NCI-H1417 (cell line): ENCODE measurements around the gene CPPED1.

Experiments used
- DNase-seq, 3 experiments: peaks; one replicate each; lab custom pipeline; 2025; lab: John Stamatoyannopoulos, UW

CPPED1 gene

DNA sequence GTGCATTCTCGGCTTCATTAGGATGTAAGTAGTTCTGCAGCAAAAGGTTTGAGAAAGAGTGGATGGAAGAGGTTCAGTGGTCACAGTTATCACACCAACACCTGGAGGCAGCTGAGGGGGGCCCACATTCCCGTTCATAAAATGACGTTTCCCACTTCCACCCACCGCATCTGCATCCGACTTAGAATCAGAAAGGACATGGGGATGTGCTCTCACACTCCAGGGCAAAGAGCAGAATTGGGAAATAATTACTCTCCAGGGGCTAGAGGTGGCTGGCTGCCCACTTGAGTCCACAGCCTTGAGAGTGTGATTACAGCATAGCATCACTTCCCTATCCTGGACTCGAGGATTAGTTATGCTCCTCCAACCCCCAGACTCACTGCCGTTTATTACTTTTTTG is 122.0 kb downstream of the CPPED1 start:
- DNase-seq: no peak

DNA sequence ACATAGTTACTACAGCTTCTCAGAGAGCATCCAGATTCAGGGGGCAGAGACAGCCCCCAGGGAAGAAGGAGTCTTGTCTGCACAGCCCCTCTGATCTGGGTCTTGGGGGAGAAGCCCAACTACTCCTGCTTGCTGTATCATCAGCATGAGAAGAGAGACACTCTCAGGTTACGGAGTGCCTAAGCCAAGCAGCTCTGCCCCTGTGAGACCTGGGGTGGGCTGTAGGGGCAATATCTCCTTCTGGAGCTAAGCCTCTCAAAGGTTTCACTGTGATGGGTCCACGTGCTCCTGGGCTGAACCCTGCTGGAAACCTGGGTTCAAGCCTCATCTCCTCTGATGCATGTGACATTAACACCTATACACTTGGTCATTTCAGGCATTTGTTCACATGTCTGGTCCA is 123.2 kb downstream of the CPPED1 start:
- DNase-seq: no peak

DNA sequence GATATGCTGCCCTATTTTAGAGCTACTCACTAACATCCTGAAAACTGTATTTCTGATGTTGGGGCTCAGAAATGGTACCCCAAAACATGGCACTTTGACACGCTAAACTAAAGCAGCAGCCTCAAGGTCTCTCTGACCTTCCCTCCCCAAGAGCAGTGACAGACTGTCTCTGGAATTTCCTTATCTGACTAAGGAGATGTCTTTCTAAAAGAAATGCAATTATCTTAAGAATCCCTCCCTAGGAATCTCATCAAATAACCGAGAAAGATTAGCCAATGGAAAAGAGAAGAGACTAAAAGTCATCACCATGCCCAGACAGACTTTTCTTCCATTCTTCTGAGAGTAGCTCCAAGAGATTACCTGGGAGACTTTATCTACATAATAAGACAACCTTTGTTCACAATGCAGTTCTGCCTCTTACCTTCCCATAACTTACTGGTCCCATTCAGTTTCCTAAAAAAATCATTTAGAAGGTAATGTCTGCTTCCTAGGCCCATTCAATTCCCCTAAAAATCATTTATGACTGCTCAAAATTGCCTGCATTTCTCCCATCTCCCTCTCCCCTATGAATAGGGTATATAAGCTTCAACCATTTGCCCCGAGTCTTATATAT is 123.9 kb downstream of the CPPED1 start:
- DNase-seq: no peak

DNA sequence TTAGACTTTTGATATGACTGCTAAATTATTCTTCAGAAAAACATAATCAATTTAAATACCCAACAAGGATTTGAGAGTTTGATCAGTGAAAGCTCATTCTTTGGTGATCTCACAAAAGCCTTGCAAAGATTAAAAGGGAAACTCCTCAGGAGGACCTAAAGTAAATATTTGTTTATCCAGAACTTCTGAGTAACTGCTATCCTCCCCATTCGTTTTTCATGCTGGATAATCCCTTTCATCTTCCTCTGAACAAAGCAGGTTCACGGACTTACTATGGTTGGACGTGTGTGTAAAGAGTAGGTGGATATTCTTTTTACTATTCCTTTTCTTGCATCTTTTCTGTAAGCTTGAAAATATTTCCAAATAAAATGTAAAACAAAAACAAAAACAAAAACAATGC is 124.7 kb downstream of the CPPED1 start:
- no peak for DNase-seq

DNA sequence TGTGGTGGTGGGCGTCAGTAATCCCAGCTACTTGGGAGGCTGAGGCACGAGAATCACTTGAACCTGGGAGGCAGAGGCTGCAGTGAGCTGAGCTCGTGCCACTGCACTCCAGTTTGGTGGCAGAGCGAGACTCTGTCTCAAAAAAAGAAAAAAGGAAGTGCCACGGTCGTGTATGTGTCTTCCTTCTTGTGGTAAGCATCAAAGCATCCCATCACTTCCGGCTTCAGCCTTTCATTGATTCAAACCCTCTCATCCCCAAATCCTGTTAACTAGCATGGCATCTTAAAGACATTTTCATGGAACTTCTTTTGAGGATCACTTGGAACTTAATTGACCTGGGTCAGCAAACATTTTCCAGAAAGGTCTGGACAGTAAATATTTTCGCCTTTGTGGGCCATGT is 126.2 kb downstream of the CPPED1 start:
- DNase-seq: no peak

DNA sequence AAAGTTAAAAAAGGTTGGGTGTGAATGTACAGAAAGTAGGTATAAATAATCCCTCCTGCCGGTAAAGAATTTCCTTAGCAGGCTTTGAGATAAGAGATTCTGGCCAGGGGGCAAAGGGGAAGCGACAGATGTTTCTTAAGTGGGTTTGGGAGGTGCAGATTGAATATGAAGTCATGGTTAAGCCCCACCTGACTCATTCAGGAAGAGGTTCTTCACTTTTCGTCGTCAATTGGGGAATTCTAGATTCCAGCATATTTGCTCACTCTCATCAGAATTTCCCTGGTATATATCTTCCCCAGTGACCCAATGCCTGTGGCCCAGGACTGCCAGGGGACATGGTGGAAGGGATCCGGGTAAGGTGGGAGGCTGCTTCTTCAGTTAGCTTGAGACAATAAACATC is 127.8 kb downstream of the CPPED1 start:
- DNase-seq: no peak

DNA sequence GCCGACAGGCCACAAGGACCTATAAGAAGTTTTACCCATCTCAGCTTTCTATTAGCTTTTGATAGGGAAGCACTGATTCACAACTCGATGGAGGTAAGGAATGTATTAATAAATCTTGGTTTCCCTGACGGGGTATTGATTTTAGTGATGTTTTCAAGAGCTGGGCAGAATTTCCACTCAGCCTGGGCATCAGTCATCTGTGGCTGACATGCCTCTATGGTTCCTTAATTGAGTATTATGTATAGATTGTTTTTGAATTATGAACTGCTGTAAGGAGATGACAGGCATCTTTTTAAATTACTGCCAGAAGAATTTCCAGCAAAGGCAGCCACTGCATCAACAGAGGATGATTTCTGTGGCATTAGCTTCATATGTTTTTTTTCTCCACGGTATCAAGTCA is 128.6 kb downstream of the CPPED1 start:
- DNase-seq: peak in 1 of 3 experiments; percentile 4

DNA sequence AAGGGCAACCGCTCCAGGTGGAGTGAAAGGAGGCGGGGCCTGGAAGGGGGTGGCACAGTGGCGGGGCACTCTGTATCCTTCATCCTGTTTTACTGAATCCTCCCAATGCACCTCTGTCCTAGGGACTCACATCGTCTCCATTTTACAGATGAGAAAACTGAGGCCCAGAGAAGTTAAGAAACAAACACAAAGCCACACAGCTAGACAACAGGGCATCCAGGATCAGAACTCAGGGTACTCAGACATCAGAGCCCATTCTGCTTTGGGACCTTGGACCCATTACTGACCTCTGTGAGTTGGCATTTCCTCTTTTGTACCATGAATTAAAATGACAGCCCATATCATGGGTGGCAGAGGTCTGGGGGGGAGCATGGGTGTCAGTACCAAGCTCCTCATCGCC is 129.2 kb downstream of the CPPED1 start:
- no peak for DNase-seq

DNA sequence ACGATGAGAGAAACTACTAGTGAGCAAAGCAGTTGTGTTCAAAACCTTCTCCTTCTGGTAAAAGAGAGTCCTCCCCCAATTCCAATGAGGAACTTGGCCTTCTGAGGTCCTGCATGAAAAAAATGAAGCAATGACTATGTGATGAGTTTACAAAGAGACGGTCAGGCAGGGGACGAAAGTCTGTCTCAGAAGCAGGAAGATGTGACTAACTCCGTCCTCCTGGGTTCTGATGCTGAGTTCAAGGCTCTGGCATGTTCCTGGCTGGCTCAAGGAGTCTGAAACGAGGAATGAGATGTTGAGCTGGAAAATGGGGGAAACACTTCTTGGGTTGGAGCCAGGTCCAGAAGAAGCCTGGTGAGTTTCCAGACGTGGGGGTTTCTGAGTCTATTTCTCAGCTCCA is 129.6 kb downstream of the CPPED1 start:
- DNase-seq: no peak

DNA sequence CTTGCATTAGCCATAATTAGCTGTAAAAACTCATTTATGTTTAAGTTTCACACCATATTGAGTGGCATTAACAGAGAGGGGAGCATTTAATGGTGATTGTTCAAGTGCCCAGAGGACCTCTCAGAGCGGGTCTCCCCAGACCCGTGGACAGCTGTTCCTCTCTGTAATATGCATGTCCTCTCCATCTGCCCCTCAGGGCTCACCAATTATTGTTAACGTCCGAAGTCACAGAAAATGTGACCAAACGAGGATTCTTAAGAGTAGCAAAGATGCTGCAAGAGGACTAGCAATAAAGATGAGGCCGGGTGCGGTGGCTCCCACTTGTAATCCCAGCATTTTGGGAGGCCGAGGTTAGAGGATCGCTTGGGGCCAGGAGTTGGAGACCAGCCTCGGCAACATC is 130.2 kb downstream of the CPPED1 start:
- DNase-seq: peak in 1 of 3 experiments; percentile 62

DNA sequence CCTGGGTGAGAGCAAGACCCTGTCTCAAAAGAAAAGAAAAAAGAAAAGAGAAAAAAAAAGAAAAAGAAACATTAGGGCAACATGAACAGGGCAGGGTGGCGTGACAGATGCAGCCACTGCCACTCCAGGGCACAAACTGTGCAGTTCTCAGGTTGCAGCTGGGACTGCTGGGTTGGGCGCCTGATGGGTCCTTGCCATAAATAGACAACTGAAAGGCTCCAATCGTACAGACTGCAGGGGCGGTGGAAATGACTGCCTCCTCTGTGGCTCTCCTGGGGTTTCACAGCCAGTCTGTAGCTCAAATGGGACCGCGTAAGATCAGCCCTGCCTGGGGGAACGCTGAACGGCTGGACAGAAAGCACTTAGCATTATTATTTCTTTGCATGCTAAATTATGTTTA is 130.7 kb downstream of the CPPED1 start:
- peak; percentile 3 to 63 (median 47) for DNase-seq

DNA sequence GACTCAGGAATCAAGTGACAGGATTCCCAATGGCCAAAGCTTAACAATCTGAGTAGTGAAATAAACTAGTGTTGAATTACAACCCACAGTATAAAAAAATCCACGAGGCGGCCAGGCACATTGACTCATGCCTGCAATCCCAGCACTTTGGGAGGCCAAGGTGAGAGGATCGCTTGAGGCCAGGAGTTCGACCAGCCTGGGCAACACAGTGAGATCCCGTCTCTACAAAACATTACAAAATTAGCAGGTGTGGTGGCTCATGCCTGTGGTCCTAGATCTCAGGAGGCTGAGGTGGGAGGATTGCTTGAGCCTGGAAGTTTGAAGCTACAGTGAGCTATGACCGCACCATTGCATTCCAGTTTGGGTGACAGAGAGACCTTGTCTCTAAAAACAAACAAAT is 133.8 kb downstream of the CPPED1 start:
- no peak for DNase-seq

DNA sequence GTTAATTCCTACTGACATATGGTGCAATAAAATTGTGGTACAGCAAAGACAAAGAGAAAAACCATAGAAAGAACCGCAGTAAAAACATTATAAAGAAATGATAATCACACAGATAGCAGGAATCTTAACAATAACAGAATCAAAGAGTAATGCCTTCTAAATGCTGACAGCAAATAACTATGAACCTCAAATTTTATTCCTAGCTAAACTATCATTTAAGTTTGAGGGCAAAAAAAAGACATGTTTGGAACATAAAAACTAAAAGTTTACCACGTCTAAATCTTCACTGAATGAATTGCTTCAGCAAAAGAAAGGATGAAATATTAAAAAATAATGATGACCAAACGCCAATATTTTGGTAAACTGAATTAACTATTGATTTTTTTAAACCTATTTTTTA is 135.8 kb downstream of the CPPED1 start:
- no peak for DNase-seq

DNA sequence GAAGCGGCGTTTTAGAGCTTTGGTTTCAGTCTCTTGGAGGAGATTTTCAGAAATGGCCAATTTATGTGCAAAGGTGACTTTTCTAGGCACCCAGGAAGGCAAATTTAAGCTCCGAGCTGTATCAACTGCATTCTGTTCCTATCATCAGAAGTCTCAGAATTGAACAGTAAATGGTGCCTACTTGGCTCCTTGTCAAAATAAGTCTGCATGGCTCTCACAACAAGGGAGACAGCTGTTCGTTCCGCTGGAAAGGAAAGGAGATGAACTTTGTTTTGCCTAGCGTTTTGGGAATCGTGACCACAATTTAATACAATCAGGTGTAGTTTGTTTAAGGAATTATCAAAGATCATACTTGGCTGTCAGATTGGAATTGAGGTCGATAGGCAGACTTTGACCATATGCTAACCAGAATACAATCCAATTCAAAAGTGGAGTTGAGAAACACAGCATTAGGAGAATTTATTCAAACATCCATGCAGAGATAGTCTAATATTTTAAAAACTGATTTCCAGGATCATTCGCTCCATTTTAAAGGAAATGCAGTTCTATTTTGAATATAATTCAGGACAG is 139.4 kb downstream of the CPPED1 start:
- DNase-seq: no peak

DNA sequence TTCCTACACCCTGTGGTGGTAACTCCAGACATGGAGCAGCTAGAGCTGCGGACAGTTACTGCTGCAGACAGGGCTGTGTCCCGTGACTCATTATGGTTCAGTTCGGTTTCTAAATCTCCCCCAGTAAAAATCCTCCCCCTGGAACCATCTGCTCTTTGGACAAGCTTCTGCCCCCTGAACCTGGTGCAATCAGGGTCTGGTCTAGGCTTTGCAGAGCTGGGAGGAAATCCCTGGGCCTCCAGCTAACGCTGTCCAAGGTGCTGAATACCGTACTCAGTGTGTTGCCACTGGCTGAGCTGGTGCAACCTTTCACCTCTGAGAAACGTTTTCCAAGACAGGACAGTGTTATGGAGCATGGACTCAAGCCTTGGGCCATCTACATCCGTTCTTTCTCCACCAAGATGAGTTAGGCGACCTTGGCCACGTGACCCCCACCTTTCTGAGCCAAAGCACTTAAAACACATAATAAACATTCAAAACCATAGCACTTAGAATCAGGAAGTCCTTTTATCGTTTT is 142.0 kb downstream of the CPPED1 start:
- no peak for DNase-seq

DNA sequence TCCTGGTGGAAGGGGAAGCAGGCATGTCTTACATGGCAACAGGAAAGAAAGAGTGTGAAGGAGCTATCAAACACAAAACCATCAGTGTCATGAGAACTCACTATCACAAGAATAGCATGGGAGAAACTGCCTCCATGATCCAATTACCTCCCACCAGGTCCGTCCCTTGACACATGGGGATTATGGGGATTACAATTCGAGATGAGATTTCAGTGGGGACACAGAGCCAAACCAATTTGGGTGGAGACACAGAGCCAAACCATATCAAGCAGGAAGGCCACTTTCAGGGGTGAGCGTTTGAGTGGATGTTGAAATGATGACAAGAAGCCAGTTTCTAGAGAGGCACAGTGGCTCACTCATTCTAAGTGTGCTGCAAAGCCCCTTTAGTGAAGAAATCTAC is 143.8 kb downstream of the CPPED1 start:
- DNase-seq: no peak

DNA sequence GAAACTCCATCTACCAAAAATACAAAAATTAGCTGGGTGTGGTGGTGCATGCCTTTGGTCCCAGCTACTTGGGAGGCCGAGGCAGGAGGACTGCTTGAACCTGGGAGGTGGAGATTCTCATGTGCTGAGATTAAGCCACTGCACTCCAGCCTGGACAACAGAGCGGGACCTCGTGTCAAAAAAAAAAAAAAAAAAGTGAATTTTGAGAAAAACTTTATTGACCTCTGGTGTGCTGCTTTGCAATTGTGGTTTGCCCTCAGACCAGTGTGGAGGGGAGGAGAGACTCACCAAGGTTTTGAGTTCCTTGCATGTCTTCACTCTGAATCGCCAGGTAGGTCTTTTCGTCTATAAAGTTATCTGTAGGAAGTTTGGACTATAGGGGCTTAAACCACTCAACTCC is 145.2 kb downstream of the CPPED1 start:
- no peak for DNase-seq

DNA sequence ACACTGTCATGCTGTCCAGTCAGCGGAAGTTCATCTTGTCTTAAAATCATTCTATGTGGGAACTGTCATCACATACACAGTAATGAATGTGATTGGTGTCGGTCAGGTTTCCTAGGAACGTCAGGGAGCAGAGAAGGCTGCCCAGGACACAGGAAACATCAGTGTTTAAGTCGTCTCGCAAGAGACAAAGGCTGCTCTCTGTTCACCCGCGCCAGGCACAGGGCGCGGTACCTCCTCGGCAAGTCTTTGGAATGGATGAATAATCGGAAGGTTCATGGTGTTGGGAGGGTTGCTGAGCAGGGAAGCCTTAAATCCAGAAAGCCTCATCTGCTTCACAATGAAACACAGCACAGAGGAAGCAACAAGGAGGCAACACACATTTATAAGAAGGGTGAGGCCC is 148.2 kb downstream of the CPPED1 start:
- no peak for DNase-seq

DNA sequence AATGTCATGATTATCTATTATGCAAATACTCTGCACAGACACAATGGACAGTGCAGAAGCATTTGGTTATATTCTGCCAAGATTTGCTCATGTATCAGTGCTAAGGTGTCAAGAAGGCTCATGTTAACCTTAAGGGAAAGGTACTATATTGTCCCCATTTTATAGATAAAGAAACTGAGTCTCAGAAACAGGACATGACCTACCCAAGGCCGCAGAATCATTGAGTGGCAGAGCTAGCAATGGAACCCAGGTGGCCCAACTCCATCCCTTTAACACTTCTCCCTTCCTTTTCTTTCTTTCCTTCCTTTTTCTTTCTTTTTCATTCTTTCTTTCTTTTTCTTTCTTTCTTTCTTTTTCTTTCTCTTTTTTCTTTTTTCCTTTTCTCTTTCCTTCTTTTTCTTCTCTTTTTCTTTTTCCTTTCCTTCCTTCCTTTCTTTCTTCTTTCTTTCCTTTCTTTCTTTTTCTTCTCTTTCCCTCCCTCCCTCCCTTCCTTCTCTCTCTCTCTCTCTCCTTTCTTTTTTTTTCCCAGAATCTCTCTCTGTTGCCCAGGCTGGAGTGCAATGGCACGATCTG is 149.8 kb downstream of the CPPED1 start:
- no peak for DNase-seq

DNA sequence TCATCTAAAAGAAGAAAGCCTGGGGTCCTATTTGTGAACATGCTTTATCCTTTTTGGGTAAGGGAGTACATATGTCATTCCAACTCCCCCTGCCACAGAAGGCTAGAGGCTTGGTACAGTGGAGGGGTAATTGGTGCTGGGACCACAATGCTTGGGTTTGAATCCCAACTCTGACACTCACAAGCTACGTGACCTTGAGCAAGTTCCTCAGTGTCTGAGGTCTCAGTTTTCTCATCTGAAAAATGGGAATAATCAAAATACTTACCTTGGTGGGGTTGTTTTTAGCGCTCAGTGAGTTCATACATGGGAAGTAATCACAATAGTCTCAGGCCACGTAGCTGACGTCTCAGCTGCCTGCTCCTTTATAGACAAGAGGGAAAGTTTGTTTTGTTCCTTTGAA is 150.8 kb downstream of the CPPED1 start:
- no peak for DNase-seq

DNA sequence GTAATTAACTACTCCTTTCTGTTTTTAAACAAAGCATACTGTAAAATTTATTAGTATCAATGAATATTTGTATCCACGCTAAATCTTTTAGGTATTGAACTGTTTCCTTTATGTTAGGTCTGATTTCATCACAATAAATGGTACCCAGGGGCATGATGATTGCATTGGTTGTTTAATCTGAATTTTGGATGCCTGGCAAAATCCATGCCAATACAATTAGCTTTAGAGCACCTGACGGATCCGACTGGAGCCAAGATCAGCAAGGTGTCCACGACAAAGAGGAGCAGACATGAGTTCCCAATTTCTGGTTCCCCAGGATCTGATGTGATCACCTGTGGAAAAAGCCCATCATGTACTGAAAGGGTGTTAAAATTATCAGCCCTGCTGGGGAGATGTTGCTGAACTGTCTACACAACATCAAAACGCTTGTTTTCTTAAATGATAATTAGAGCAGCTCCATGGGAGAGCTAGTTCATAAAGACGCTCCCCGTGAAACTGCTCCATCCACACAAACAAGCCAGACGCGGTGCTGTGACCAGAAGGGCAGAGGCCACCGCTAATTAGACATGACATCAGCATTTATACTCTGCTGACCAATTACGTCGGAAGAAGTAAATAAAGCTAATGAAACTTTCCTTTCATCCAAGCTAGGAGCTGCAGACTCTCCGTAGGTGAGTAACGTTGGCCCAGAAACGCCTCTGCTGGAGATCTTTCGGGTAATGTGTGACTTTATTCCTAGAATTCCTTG is 151.7 kb downstream of the CPPED1 start:
- peak in 2 of 3 experiments; percentile 74 to 88 for DNase-seq

DNA sequence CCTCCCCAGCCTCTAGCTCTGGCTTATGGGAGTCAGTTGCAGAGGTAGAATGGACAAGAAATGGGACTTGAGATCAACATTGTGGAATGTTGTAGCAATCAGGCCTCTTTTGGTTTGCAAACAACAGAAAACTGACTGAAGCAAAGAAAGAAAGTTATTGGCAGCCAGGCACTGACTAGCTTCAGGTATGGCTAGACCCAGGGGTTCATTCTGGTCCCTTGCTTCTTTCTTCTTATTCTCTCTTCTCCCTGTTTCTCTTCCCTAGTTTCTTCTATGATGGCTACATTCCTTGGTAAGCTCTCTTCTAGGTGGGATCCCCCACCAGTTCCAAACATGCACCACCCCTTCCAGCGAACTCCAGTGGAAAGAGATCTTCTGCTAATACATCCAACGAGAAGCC is 154.3 kb downstream of the CPPED1 start:
- no peak for DNase-seq
